Measurements from ENCODE around the gene THNSL1.
"Not testable (repeated sequence)": the region's sequence is repeated elsewhere in the genome, so short reads cannot be mapped to it uniquely, and the experiment has no call there.

THNSL1 gene

GRCh38 chr10:24998044-24998443 lies 18.4 kb upstream of the THNSL1 start:
- no peak for DNase-seq

GRCh38 chr10:25011591-25011990 lies 4.8 kb upstream of the THNSL1 start:
- DNase-seq = not testable (repeated sequence)

GRCh38 chr10:25014579-25014978 lies 1.8 kb upstream of the THNSL1 start:
- DNase-seq = no peak

- DNase-seq = peak; percentile 92
Observed at GRCh38 chr10:25015828-25016375, 510 bp upstream of the THNSL1 start, which contains the start of gene ENKUR. ENKUR (minus strand) TSS chr10:25016158; CDS start chr10:25015936, 222 bp downstream.

- peak; percentile 56 for DNase-seq
Observed at GRCh38 chr10:25017154-25017590, 760 bp downstream of the THNSL1 start.

- DNase-seq = no peak
Observed at GRCh38 chr10:25017661-25018060, 1.2 kb downstream of the THNSL1 start.

DNA sequence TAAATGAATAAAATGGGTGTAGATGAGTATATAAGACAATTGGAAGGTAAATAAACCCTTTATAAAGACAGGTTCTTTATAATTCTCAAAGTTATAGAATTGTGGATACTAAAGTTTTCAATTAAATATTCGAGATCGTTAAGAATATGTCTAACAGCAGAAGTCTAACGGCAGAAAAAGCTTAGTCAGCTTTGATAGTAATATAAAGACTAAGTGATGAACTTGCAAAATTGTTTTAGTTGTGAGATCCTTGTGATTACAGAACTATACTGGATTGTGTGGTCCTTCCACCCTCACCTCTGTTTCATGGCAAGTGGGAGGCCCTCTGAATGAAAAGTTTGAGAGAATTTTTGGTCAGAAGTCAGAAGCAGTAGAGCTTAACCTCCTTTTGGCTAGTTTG lies 2.3 kb downstream of the THNSL1 start:
- DNase-seq = no peak

GRCh38 chr10:25023278-25023677 lies 6.9 kb downstream of the THNSL1 start:
- DNase-seq = no peak

DNA sequence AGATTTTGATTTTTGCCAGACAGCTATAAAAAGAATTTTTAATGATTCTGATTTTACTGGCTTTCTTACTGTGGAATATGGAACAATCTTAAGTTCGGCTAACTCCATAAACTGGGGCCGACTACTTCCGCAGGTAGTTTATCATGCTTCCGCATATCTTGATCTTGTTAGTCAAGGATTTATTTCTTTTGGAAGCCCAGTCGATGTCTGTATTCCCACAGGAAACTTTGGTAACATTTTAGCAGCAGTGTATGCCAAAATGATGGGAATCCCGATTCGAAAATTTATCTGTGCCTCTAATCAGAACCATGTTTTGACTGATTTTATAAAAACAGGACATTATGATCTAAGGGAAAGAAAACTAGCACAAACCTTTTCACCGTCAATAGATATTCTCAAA lies 8.1 kb downstream of the THNSL1 start:
- DNase-seq = no peak

DNA sequence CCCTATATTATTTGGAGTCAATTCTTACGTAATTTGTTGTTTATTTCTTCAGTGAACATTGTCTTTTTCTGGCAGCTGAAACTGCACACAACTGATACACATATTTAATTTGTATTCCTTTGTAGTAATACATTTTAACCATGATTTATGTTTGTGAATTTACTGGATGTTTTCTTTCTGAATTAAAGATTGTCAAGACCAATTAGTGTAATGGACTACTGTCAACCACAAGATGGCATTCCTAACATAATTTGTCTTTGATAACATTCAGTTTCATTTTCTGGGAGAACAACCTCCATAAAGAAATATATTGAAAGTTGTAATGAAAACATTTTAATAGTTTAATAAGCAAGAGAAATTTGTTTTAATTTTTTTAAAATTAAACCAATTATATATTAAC lies 10.1 kb downstream of the THNSL1 start:
- no peak for DNase-seq

DNA sequence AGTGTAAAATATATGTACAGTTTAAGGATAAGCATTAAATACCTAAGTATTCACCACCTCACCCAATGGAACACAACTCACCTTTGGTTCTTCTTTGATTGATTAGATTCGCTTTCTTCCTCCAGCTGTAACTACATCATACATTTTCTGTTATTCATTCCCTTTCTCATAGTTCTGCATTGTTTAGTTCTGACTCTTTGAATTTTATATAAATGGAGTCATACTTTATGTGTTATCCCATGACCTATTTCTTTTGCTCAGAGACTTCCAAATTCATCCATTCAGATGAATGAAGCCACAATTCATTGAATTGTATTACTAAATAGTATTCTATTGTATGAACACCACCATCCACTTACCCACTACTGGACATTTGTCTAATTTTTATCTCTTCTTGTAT lies 12.3 kb downstream of the THNSL1 start:
- DNase-seq = no peak

DNA sequence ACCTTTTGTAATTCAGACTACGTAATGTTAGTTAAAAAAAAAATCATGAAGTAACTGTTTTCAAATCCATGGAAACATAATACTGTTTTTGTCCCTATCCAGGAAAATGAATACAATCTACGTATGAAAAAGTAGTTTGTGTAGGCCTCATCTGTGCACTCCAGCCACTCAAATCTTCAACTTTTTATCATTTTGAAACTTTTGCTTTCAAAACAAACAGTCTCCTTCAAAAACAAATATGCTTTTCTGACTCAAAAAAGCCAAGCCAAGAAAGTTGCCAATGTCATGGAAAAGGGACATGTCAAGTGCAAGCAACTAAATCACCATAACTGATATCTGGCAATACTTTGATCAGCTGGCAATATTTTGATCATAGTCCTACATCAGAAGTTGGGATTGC lies 13.1 kb downstream of the THNSL1 start:
- no peak for DNase-seq

DNA sequence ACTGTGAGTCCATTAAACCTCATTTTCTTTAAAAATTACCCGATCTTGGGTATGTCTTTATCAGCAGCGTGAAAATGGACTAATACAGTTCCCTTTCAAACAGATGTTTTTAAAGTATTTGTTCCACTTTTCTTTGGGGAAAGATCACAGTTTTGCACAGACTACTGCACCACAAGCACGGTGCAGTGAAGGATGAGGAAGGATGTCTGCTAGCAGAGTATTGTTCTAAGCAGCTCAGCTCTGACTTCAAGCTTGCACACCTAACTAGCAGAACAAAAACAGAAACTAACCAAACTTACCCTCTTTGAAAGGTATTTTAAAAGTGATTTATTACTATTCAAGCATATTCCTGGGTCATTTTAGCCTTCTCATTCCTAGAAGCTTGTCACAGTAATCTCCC lies 20.0 kb downstream of the THNSL1 start:
- no peak for DNase-seq

GRCh38 chr10:25038325-25038724 lies 21.9 kb downstream of the THNSL1 start:
- no peak for DNase-seq

DNA sequence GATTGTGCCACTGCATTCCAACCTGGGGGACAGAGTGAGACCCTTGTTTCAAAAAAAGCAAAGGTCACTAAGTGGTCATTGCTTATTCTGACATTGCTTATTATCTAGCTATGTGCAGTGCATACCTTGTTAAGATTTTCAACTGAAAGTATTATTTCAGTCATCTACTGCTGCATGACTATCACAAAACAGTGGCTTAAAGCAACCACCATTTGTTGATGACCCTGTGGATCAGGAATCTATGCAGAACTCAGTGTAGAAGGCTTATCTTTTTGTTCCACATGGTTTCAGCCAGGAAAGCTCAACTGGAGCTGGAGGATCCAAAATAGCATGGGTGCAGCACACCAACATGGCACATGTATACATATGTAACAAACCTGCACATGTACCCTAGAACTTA lies 23.1 kb downstream of the THNSL1 start:
- DNase-seq = no peak

DNA sequence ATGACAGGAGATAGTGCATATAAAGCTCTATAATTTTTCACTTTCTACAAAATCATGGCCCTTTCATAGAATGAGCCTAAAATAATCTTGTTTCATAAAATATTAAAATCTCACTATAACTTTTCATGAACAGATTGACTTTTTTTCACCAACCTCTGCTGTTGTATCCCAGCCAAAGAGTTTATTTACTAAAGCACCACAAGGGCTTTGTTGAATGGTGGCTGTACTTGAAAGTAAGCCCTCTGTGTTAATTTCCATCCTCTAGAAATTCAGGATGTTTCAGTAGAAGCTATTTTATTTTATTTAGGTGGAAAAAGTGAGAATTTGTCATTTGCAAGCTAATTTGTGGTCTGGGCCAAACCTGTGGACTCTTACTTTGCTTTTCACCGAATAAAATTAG lies 30.2 kb downstream of the THNSL1 start:
- DNase-seq = no peak

GRCh38 chr10:25047088-25047487 lies 30.7 kb downstream of the THNSL1 start:
- DNase-seq = no peak

DNA sequence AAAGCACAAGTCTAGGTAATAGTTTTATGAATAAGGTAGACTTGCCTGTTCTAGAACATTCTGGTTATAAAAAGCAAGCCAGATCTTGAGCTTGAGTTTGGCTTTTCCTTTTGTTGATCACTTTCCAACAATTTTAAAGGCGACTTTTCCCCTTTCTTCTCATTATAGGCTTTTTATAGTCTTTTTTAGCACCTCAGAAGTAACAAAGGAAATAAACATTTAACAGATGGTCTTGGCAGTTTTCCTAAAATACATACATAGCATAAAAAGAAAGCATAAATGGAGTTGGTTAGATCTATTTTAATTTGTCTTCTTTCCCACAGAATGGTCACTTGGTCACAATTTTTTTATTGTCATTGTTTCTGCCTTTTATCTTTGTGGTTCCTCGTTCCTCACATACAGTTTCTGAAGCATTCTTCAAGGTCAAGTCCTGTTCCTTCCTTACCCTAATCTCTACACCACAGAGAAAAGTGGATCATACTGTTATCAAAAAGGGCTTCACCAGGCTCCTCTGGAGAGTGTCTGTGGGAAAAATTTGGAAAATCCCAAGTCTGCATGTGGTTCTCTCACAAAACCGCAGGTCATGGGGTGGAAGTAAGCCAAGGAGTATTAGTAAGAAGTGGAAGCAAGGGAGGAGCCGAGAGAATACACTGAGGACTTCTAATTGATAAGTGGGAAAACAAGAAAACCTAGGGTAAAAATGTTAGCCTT lies 31.3 kb downstream of the THNSL1 start:
- no peak for DNase-seq

GRCh38 chr10:25048450-25048849 lies 32.0 kb downstream of the THNSL1 start:
- DNase-seq = no peak

GRCh38 chr10:25049966-25050365 lies 33.6 kb downstream of the THNSL1 start:
- no peak for DNase-seq

- DNase-seq = no peak
Observed at GRCh38 chr10:25050402-25050801, 34.0 kb downstream of the THNSL1 start.

DNA sequence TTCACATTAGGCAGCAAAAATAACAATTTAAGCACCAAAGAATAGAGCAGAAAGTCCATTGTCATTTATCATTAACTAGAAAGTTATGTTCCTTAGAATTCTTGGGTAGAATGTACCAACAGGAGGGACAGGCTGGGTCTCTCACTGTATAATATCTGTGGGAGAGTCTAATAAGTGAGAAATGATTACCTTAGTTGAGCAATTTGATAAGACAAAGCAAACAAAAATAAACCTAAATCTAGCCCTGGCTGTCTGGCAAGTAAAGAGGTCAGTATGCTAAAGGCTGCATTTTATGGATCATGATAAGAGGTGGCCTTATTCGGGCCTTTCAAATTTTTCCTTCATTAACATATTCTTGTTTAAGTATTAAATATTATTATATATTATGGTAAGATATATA lies 35.6 kb downstream of the THNSL1 start:
- no peak for DNase-seq

- DNase-seq = no peak
Observed at GRCh38 chr10:25056726-25057125, 40.3 kb downstream of the THNSL1 start.

GRCh38 chr10:25057886-25058285 lies 41.5 kb downstream of the THNSL1 start:
- no peak for DNase-seq

GRCh38 chr10:25059990-25060389 lies 43.6 kb downstream of the THNSL1 start:
- no peak for DNase-seq

Data from SHP77 treated with DMSO at 0.1 percent for 48 hours (cell line).